Suprapubic skin (tissue), 4 donors: ENCODE data around the gene SLC17A8. TPM values are rescaled to one million over a fixed set of nuclear protein-coding genes. Genes with fewer than 3 reads are reported as not detected.
"Not testable (repeated sequence)": the region's sequence is repeated elsewhere in the genome, so short reads cannot be mapped to it uniquely, and the experiment has no call there.

Experiments
- DNase-seq, 2 donors: peaks; one replicate each; pipeline ENCODE4 v3.0.0-alpha.2; 2019; ENCODE audit warnings: low spot score in 2 of 2
- H3K27ac ChIP-seq: fragments of 200-600 bp; sonication (generic); one replicate; pipeline ENCODE4 v1.5.1; 2019
- H3K27me3 ChIP-seq: fragments of 200-600 bp; sonication (generic); one replicate; pipeline ENCODE4 v1.5.1; 2019
- H3K36me3 ChIP-seq: fragments of 200-600 bp; sonication (generic); one replicate; pipeline ENCODE4 v1.5.1; 2019
- H3K4me1 ChIP-seq: fragments of 200-600 bp; sonication (generic); one replicate; pipeline ENCODE4 v1.5.1; 2019
- H3K4me3 ChIP-seq: fragments of 200-600 bp; sonication (generic); one replicate; pipeline ENCODE4 v1.5.1; 2019; ENCODE audit warnings: mild to moderate bottlenecking
- H3K9me3 ChIP-seq: fragments of 200-600 bp; sonication (generic); one replicate; pipeline ENCODE4 v1.5.1; 2019
- EP300 ChIP-seq: sonication (generic); formaldehyde crosslinking; IDR thresholded peaks from one replicate; pipeline ENCODE4 v1.6.1; 2017; ENCODE audit warnings: antibody characterized with exemption
- POLR2A ChIP-seq, 2 donors: fragments of 450-650 bp; IDR thresholded peaks; one replicate each; pipeline ENCODE4 v1.6.1; 2017; ENCODE audit warnings: antibody characterized with exemption in 2 of 2, mild to moderate bottlenecking in 2 of 2, moderate library complexity in 2 of 2
- POLR2AphosphoS5 ChIP-seq, 3 donors: sonication (generic); formaldehyde crosslinking; IDR thresholded peaks; one replicate each; pipeline ENCODE4 v1.6.1; 2017; ENCODE audit warnings: antibody characterized with exemption in 3 of 3
- WGBS: methylation state at CpG from one replicate; pipeline ENCODE4 v1.1.5; 2018; 5-methylcytosine and 5-hydroxymethylcytosine counted together
- total RNA-seq, 4 donors: library from RNA; depleted of rRNA; stranded (reverse); fragments of >200 nt; gene quantifications; one replicate each; pipeline ENCODE4 v1.1.0, GENCODE V29; 2016
- TF ChIP-seq, protein P1 (sequence below), 2 donors: fragments of 200-600 bp in 1 of 2; fragments of 450-650 bp in 1 of 2; sonication (generic) in 1 of 2; IDR thresholded peaks; one replicate each; pipeline ENCODE4 v1.5.1; 2016 to 2019; ENCODE audit warnings: antibody characterized with exemption in 2 of 2, mild to moderate bottlenecking in 1 of 2, moderate library complexity in 1 of 2

SLC17A8 gene
- under 1 TPM in 1 of 4 donors, not detected in 3; 0.81 TPM for total RNA-seq

DNA sequence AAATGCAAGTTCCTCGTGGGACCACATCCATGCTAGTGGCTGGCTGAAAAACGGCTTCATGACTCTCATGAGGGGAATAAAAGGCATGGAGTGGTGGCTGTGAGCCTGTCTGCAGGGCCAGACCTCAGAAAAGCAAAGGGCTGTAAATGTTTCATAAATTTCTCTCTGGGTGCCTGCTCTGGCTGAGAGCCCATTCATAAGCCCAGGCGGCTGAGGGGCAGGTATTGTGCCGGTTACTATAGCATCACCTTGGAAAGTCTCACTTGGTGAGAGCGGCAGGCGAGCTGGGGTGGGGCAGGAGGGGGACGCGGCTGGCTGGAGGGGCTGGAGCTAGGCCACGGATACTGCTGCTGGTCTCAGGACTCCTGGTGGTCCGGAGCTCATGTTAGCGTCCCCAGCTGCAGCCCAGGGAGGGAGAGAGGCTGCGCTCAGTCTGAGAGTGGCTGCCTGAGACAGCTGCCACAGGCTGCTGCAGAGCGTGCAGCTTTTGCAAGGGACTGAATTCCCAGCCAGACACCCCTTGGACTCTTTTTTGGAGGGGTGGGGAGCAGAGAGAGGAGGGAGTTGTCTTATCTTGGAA lies at the start of gene SLC17A8:
Gene SLC17A8, plus strand, starts transcription at position 431 of the 580 bp plus-strand sequence. CDS start 318 bp downstream, outside the sequence.
- Histone ChIP-seq H3K27ac (no peak within 1 kb of the TSS), H3K36me3 (no peaks in the 10 kb centered on the region), H3K4me3 (no peak within 1 kb of the TSS), H3K9me3 (no peaks in the 10 kb centered on the region), H3K4me1 (no peaks in the 10 kb centered on the region), H3K27me3 (peaks cover 16% of the 10 kb centered on the region)
- TF ChIP-seq, protein P1, sequence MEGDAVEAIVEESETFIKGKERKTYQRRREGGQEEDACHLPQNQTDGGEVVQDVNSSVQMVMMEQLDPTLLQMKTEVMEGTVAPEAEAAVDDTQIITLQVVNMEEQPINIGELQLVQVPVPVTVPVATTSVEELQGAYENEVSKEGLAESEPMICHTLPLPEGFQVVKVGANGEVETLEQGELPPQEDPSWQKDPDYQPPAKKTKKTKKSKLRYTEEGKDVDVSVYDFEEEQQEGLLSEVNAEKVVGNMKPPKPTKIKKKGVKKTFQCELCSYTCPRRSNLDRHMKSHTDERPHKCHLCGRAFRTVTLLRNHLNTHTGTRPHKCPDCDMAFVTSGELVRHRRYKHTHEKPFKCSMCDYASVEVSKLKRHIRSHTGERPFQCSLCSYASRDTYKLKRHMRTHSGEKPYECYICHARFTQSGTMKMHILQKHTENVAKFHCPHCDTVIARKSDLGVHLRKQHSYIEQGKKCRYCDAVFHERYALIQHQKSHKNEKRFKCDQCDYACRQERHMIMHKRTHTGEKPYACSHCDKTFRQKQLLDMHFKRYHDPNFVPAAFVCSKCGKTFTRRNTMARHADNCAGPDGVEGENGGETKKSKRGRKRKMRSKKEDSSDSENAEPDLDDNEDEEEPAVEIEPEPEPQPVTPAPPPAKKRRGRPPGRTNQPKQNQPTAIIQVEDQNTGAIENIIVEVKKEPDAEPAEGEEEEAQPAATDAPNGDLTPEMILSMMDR (IDR thresholded peaks at IDR 0.05): no peak
- TF ChIP-seq POLR2AphosphoS5 (IDR thresholded peaks at IDR 0.05): no peak
- TF ChIP-seq EP300: no peak
- TF ChIP-seq POLR2A (IDR thresholded peaks at IDR 0.05): no peak
- DNase-seq: no peak
- WGBS: 15% methylated on average over 8 of the region's 13 CpGs

DNA sequence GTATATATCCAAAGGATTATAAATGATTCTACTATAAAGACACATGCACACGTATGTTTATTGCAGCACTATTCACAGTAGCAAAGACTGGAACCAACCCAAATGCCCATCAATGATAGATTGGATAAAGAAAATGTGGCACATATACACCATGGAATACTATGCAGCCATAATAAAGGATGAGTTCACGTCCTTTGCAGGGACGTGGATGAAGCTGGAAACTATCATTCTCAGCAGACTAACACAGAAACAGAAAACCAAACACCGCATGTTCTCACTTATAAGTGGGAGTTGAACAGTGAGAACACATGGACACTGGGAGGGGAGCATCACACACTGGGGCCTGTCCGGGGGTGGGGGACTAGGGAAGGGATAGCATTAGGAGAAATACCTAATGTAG lies 48.7 kb upstream of the SLC17A8 start:
- H3K4me3 ChIP-seq, H3K27ac ChIP-seq, DNase-seq, H3K9me3 ChIP-seq, H3K4me1 ChIP-seq, H3K27me3 ChIP-seq: not testable (repeated sequence)
- peaks cover 29% of the 10 kb centered on the region for H3K36me3 ChIP-seq
- 94% methylated on average over 5 of the region's 5 CpGs for WGBS

DNA sequence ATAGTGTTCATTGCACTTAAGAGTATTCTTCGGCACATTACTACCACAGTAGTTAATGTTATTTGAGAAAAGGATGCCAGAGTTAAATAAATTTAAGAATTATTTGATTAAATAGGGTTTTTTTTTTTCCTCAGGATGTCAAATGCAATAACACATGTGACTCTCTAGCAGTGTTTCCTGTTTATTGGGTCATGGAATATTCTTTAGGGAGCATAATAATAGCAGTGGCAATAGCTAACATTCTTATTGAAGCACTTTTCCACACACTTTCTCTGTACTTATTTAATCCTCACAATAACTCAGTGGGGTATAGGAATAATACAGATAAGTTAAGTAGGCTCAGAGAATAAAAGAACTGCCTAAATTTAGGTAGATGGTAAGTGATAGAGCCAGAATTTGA lies 45.6 kb upstream of the SLC17A8 start:
- TF ChIP-seq, protein P1 (IDR thresholded peaks at IDR 0.05): no peak
- Histone ChIP-seq H3K36me3 (peaks cover 29% of the 10 kb centered on the region), H3K9me3 (no peaks in the 10 kb centered on the region), H3K4me3 (no peak overlapping the region), H3K27me3 (no peaks in the 10 kb centered on the region), H3K27ac (no peak overlapping the region), H3K4me1 (no peaks in the 10 kb centered on the region)
- DNase-seq: no peak
- 80% methylated on average over 1 of the region's 1 CpG for WGBS

DNA sequence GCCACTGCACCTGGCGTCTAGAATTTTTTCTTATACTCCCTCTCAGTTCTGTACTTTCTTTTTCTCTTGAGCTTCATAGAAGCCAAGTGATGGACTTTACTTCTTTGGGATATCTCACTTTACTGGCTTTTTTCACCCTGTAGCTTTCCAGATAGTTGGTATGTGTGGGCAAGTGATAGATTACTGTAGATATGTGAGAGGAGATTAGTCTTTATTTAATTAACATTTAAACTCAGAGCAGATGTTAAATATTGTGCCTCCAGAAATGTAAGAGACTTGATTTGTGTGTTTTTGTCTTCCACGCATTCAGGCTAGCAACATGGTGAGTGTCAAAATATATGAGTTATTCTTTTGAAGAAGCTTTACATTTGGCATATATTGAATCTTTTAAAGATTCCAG lies 39.5 kb upstream of the SLC17A8 start:
- H3K4me3 ChIP-seq: no peak overlapping the region
- TF ChIP-seq EP300: no peak
- TF ChIP-seq, protein P1 (IDR thresholded peaks at IDR 0.05): no peak
- no peak for TF ChIP-seq POLR2AphosphoS5 (IDR thresholded peaks at IDR 0.05)
- WGBS: 92% methylated on average over 2 of the region's 2 CpGs
- H3K36me3 ChIP-seq: peaks cover 55% of the 10 kb centered on the region
- H3K27ac ChIP-seq: no peak overlapping the region
- no peak for DNase-seq
- no peaks in the 10 kb centered on the region for H3K27me3 ChIP-seq
- no peaks in the 10 kb centered on the region for H3K4me1 ChIP-seq
- no peaks in the 10 kb centered on the region for H3K9me3 ChIP-seq

DNA sequence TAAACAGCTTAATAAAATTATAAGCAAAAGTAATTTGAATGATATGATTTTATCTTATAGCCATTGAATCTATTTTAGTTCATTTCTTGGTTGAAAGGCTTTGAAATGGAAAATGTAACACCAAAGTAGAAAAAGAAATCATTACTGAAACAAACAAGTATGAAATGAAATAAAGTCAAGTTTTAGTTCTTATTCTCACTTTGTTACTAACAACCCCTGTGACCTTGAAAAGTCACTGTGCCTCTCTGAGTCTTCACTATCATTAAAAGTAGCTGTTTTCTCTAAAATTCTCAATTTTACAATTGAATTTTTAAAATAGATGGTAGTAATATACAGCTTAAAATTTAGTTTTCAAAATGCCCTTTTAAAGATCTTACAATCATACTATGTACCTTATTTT lies 32.4 kb upstream of the SLC17A8 start:
- TF ChIP-seq, protein P1 (IDR thresholded peaks at IDR 0.05): no peak
- TF ChIP-seq EP300: no peak
- TF ChIP-seq POLR2AphosphoS5 (IDR thresholded peaks at IDR 0.05): no peak
- no peak for TF ChIP-seq POLR2A (IDR thresholded peaks at IDR 0.05)
- H3K27ac ChIP-seq: no peak overlapping the region
- H3K36me3 ChIP-seq: peaks cover 37% of the 10 kb centered on the region
- H3K27me3 ChIP-seq: no peaks in the 10 kb centered on the region
- no peaks in the 10 kb centered on the region for H3K4me1 ChIP-seq
- H3K9me3 ChIP-seq: no peaks in the 10 kb centered on the region
- H3K4me3 ChIP-seq: no peak overlapping the region
- no peak for DNase-seq

DNA sequence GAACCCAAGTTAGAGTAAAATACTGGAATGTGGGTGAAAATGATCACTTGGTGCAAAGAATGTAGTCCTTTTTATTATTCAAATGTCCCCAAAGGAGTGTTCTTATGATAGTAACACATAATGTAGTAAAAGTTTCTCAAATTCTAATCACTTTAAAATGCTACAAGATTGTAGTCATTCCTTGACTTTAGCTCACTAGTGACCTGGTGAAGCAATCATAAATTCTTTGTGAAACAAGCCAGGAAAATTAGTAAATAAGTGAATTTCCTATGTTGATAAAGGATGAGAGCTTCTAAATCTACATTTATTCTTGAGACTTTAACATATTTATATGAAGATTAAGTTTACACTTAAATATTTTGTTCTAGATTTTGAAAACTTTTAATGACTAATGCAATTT lies 30.7 kb upstream of the SLC17A8 start:
- DNase-seq: no peak
- H3K36me3 ChIP-seq: peaks cover 49% of the 10 kb centered on the region
- H3K4me3 ChIP-seq: no peak overlapping the region
- no peak overlapping the region for H3K27ac ChIP-seq
- H3K9me3 ChIP-seq: no peaks in the 10 kb centered on the region
- H3K4me1 ChIP-seq: no peaks in the 10 kb centered on the region
- H3K27me3 ChIP-seq: no peaks in the 10 kb centered on the region
- TF ChIP-seq POLR2A (IDR thresholded peaks at IDR 0.05): no peak
- TF ChIP-seq POLR2AphosphoS5 (IDR thresholded peaks at IDR 0.05): no peak
- TF ChIP-seq, protein P1 (IDR thresholded peaks at IDR 0.05): no peak
- TF ChIP-seq EP300: no peak
